Neuronal stem cell (in vitro differentiated cells): Measurements from ENCODE around the gene HTATSF1.

ENCODE experiments used
- DNase-seq: peaks from one replicate; pipeline ENCODE4 v3.0.0-alpha.2; 2013; ENCODE audit warnings: low spot score
- H2AFZ ChIP-seq: one replicate; pipeline ENCODE4 v1.6.1; 2013; ENCODE audit warnings: mild to moderate bottlenecking, low read length, inconsistent platforms
- H2AK5ac ChIP-seq: 2 replicates; pipeline ENCODE4 v1.6.1; 2013; ENCODE audit warnings: low read depth, mild to moderate bottlenecking, inconsistent platforms, low read length, moderate library complexity, mixed read lengths
- H2BK120ac ChIP-seq: 2 replicates; pipeline ENCODE4 v1.6.1; 2013; ENCODE audit warnings: low read depth, mild to moderate bottlenecking, inconsistent platforms, low read length, moderate library complexity, mixed read lengths
- H2BK12ac ChIP-seq: one replicate; pipeline ENCODE4 v1.6.1; 2013; ENCODE audit warnings: low read length, inconsistent platforms
- H2BK15ac ChIP-seq: 2 replicates; pipeline ENCODE4 v1.6.1; 2013; ENCODE audit warnings: mild to moderate bottlenecking, low read length, inconsistent platforms, mixed read lengths
- H2BK5ac ChIP-seq: one replicate; pipeline ENCODE4 v1.6.1; 2013; ENCODE audit warnings: inconsistent platforms, mild to moderate bottlenecking, low read length, moderate library complexity
- H3K14ac ChIP-seq: one replicate; pipeline ENCODE4 v1.6.1; 2013; ENCODE audit warnings: low read length, inconsistent platforms
- H3K18ac ChIP-seq: 2 replicates; pipeline ENCODE4 v1.6.1; 2013; ENCODE audit warnings: low read length, inconsistent platforms
- H3K23ac ChIP-seq: 2 replicates; pipeline ENCODE4 v1.6.1; 2013; ENCODE audit warnings: low read depth, mild to moderate bottlenecking, mixed read lengths, low read length, inconsistent platforms; ENCODE audit not compliant: poor library complexity
- H3K27ac ChIP-seq: replicated peaks from 3 replicates; pipeline ENCODE4 v1.5.1; 2013; ENCODE audit warnings: low read length, inconsistent platforms
- H3K27me3 ChIP-seq, 3 experiments: 2 replicates each; pipeline ENCODE4 v1.6.1; 2013; ENCODE audit warnings: low read length in 3 of 3, mild to moderate bottlenecking in 2 of 3, inconsistent platforms in 1 of 3, low read depth in 1 of 3, mixed read lengths in 1 of 3, moderate library complexity in 1 of 3; ENCODE audit not compliant: control insufficient read depth in 3 of 3, insufficient read depth in 3 of 3
- H3K36me3 ChIP-seq, 2 donors: replicated peaks in 1 of 2; 2 replicates each; pipeline ENCODE4 v1.6.1; 2013; ENCODE audit warnings: low read length in 2 of 2; ENCODE audit not compliant: control insufficient read depth in 2 of 2, insufficient read depth in 2 of 2
- H3K4ac ChIP-seq: 2 replicates; pipeline ENCODE4 v1.6.1; 2013; ENCODE audit warnings: inconsistent platforms, mild to moderate bottlenecking, low read length, moderate library complexity
- H3K4me1 ChIP-seq, 2 donors: 1 replicate in 1 of 2; 2 replicates in 1 of 2; pipeline ENCODE4 v1.6.1; 2013; ENCODE audit warnings: low read length in 2 of 2, low read depth in 1 of 2; ENCODE audit not compliant: control insufficient read depth in 2 of 2, insufficient read depth in 1 of 2
- H3K4me2 ChIP-seq: one replicate; pipeline ENCODE4 v1.6.1; 2013; ENCODE audit warnings: mild to moderate bottlenecking, low read length, inconsistent platforms; ENCODE audit not compliant: insufficient read depth, poor library complexity, severe bottlenecking
- H3K4me3 ChIP-seq, 2 donors: 2 replicates each; pipeline ENCODE4 v1.5.1; 2013; ENCODE audit warnings: low read length in 2 of 2, mild to moderate bottlenecking in 2 of 2, inconsistent platforms in 1 of 2, moderate library complexity in 1 of 2
- H3K79me1 ChIP-seq: one replicate; pipeline ENCODE4 v1.6.1; 2013; ENCODE audit warnings: low read depth, mild to moderate bottlenecking, inconsistent platforms, low read length, moderate library complexity
- H3K9ac ChIP-seq: one replicate; pipeline ENCODE4 v1.6.1; 2013; ENCODE audit warnings: mild to moderate bottlenecking, low read depth, low read length, inconsistent platforms; ENCODE audit not compliant: poor library complexity
- H3K9me3 ChIP-seq, 2 donors: replicated peaks in 1 of 2; 2 replicates each; pipeline versions ENCODE3 to v1.6.1; 2013; ENCODE audit warnings: low read length in 2 of 2, mild to moderate bottlenecking in 2 of 2, inconsistent platforms in 1 of 2, low read depth in 1 of 2, mixed read lengths in 1 of 2, moderate library complexity in 1 of 2; ENCODE audit not compliant: control insufficient read depth in 2 of 2, insufficient read depth in 1 of 2
- H4K8ac ChIP-seq: one replicate; pipeline ENCODE4 v1.6.1; 2013; ENCODE audit warnings: low read depth, mild to moderate bottlenecking, inconsistent platforms, low read length, moderate library complexity
- H4K91ac ChIP-seq: one replicate; pipeline ENCODE4 v1.6.1; 2013; ENCODE audit warnings: low read length, low read depth, mild to moderate bottlenecking, inconsistent platforms; ENCODE audit not compliant: poor library complexity
- WGBS, 2 donors: extraction: QIAGEN DNeasy Blood & Tissue Kit; methylation state at CpG; one replicate each; pipeline ENCODE4 v1.1.7; 2013; ENCODE audit warnings: missing lambda C conversion rate in 2 of 2, mixed read lengths in 1 of 2; ENCODE audit not compliant: insufficient read length in 2 of 2, insufficient replicate concordance in 1 of 2; ENCODE audit errors: extremely low coverage in 2 of 2; 5-methylcytosine and 5-hydroxymethylcytosine counted together

Gene HTATSF1

GRCh38 chrX:136523770-136524169 lies 26.4 kb downstream of the HTATSF1 start:
- DNase-seq: no peak
- H2BK5ac ChIP-seq: no peak overlapping the region
- H2BK120ac ChIP-seq: no peak overlapping the region
- no peaks in the 10 kb centered on the region for H3K79me1 ChIP-seq
- H2BK12ac ChIP-seq: no peak overlapping the region
- no peak overlapping the region for H3K4me3 ChIP-seq
- H3K27me3 ChIP-seq: peaks cover 0 to 33% (median 0%) of the 10 kb centered on the region in 3 experiments
- H3K4me1 ChIP-seq: no peaks in the 10 kb centered on the region
- H3K9ac ChIP-seq: no peak overlapping the region
- H2AK5ac ChIP-seq: no peak overlapping the region
- H3K18ac ChIP-seq: no peak overlapping the region
- no peaks in the 10 kb centered on the region for H3K36me3 ChIP-seq
- H3K27ac ChIP-seq: no peak overlapping the region
- no peak overlapping the region for H3K4ac ChIP-seq
- no peak overlapping the region for H2AFZ ChIP-seq
- no peak overlapping the region for H4K8ac ChIP-seq
- H4K91ac ChIP-seq: no peak overlapping the region
- H2BK15ac ChIP-seq: no peak overlapping the region
- H3K4me2 ChIP-seq: no peak overlapping the region
- no peaks in the 10 kb centered on the region for H3K9me3 ChIP-seq
- no peak overlapping the region for H3K14ac ChIP-seq
- no peak overlapping the region for H3K23ac ChIP-seq

DNA sequence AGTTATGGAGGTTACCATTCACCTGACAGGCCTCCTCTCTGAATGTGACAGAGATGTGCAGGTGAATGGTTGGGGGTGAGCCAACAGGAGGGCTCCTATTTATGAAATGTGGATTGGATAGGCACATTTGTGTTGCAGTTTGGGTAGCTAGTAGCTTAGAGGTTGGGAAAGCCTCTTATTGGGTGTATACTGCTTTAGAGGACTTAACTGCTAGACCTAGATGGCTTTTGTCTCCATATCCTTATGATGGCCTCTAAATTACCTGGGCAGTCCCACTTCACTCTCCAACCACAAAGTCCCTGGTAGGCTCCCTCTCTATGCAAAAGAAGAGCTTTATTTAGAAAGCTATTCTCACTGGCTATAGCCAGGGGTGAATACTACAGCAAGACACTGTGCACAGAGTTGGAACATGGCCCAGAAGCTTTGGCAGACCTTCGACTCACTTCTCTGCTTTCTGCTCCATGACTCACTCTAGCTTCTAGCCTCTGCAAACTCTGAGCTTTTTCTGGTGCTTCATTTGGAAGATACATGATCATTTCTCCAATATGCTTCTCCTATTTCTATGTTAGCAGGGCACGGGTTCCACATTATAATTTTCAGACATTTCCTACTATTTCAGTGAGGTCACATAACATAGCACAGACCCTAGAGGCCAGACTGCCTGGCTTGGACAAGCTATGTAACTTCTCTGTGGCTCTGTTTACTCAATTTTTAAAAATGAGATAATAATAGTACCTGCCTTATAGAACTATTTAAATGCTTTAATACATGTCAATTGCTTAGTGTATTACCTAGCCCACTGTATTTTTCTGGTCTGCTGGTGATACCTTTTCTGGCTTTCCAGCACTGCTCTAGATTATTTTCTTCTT lies 28.6 kb downstream of the HTATSF1 start:
- H3K4me2 ChIP-seq: no peak overlapping the region
- H3K27me3 ChIP-seq: peaks cover 0 to 27% (median 0%) of the 10 kb centered on the region in 3 experiments
- H2BK15ac ChIP-seq: no peak overlapping the region
- no peak overlapping the region for H2BK12ac ChIP-seq
- H3K27ac ChIP-seq: no peak overlapping the region
- no peaks in the 10 kb centered on the region for H3K36me3 ChIP-seq
- no peaks in the 10 kb centered on the region for H3K4me1 ChIP-seq
- H4K91ac ChIP-seq: no peak overlapping the region
- DNase-seq: no peak
- no peak overlapping the region for H3K18ac ChIP-seq
- no peak overlapping the region for H2AK5ac ChIP-seq
- H3K9ac ChIP-seq: no peak overlapping the region
- H3K14ac ChIP-seq: no peak overlapping the region
- WGBS, 2 donors: no CpG with 5 or more reads among the region's 2 CpGs
- no peak overlapping the region for H2BK5ac ChIP-seq
- no peak overlapping the region for H2BK120ac ChIP-seq
- H3K4me3 ChIP-seq: no peak overlapping the region
- H4K8ac ChIP-seq: no peak overlapping the region
- H3K4ac ChIP-seq: no peak overlapping the region
- H3K9me3 ChIP-seq: no peaks in the 10 kb centered on the region
- no peaks in the 10 kb centered on the region for H3K79me1 ChIP-seq
- no peak overlapping the region for H3K23ac ChIP-seq
- H2AFZ ChIP-seq: no peak overlapping the region

DNA sequence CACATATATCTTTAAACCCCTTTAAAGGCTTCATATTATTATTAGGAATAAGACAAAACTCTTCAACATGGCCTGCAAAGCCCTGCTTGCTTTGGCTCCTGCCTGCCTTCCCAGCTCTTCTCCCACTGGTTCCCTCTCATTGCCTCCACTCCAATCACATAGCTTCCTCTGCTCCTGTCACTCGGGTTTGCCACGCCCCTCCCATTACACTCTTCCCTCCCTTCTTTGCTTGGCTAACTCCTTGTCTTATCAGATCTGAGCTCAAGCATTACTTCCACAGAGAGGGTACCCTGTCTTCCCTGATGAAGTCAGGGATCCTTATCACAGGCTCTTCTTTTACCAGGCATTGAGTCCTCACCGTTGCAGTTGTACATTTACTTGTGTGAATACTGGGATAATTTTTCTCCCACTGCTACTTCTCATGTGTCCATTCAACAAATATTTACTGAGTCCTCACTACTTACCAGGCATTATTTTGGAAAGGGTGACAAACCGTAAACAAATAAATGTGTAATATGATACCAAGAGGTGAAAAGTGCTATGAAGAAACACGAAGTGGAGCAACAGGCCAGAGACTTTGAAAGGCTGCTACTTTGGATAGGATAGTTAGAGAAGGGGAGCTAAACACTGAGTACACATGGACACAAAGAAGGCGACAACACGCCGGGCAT lies 31.4 kb downstream of the HTATSF1 start:
- H4K8ac ChIP-seq: no peak overlapping the region
- no peak overlapping the region for H3K23ac ChIP-seq
- no peak overlapping the region for H3K4me3 ChIP-seq
- no peak overlapping the region for H3K14ac ChIP-seq
- peak overlapping the region; percentile 24 for H2AFZ ChIP-seq
- H2BK5ac ChIP-seq: no peak overlapping the region
- H2BK12ac ChIP-seq: no peak overlapping the region
- no peak overlapping the region for H3K18ac ChIP-seq
- DNase-seq: no peak
- no peak overlapping the region for H3K9ac ChIP-seq
- H3K79me1 ChIP-seq: no peaks in the 10 kb centered on the region
- H2AK5ac ChIP-seq: no peak overlapping the region
- H3K9me3 ChIP-seq: no peaks in the 10 kb centered on the region
- no peak overlapping the region for H3K4me2 ChIP-seq
- no CpG with 5 or more reads among the region's 8 CpGs for WGBS, 2 donors
- no peak overlapping the region for H4K91ac ChIP-seq
- H3K27me3 ChIP-seq: peaks cover 0 to 27% (median 0%) of the 10 kb centered on the region in 3 experiments
- H2BK15ac ChIP-seq: no peak overlapping the region
- H3K27ac ChIP-seq: no peak overlapping the region
- H2BK120ac ChIP-seq: no peak overlapping the region
- no peaks in the 10 kb centered on the region for H3K36me3 ChIP-seq
- no peak overlapping the region for H3K4ac ChIP-seq
- no peaks in the 10 kb centered on the region for H3K4me1 ChIP-seq

- no peaks in the 10 kb centered on the region for H3K36me3 ChIP-seq
- no peak overlapping the region for H3K4me2 ChIP-seq
- no CpG with 5 or more reads among the region's 2 CpGs for WGBS, 2 donors
- H2BK15ac ChIP-seq: no peak overlapping the region
- no peak overlapping the region for H3K18ac ChIP-seq
- H2BK12ac ChIP-seq: no peak overlapping the region
- H3K9ac ChIP-seq: no peak overlapping the region
- no peak overlapping the region for H3K14ac ChIP-seq
- no peaks in the 10 kb centered on the region for H3K4me1 ChIP-seq
- H2AK5ac ChIP-seq: no peak overlapping the region
- no peak overlapping the region for H3K27ac ChIP-seq
- no peak overlapping the region for H3K4ac ChIP-seq
- no peak overlapping the region for H4K91ac ChIP-seq
- no peak overlapping the region for H4K8ac ChIP-seq
- H3K23ac ChIP-seq: no peak overlapping the region
- no peak overlapping the region for H2BK5ac ChIP-seq
- H2BK120ac ChIP-seq: no peak overlapping the region
- H3K27me3 ChIP-seq: peaks cover 0 to 33% (median 0%) of the 10 kb centered on the region in 3 experiments
- H3K79me1 ChIP-seq: no peaks in the 10 kb centered on the region
- no peak overlapping the region for H3K4me3 ChIP-seq
- H3K9me3 ChIP-seq: no peaks in the 10 kb centered on the region
- H2AFZ ChIP-seq: peak overlapping the region; percentile 19
- DNase-seq: no peak
These were observed 32.4 kb downstream of the HTATSF1 start for GRCh38 chrX:136529795-136530194.
